H1 (cell line): ENCODE data around the gene RHBDL2.

Experiments
- CBX8 ChIP-seq: fragments of 300-800, 300-1000 bp; sonication (generic); IDR thresholded peaks from 2 replicates; pipeline ENCODE4 v1.7.1; 2016; ENCODE audit warnings: low read depth, low read length, borderline replicate concordance
- CREB1 ChIP-seq: IDR thresholded peaks from 2 replicates; pipeline ENCODE4 v1.6.1; 2012; ENCODE audit warnings: inconsistent platforms
- CTCF ChIP-seq, 3 experiments: IDR thresholded peaks; 1 replicate in 2 of 3; 2 replicates in 1 of 3; pipeline versions ENCODE4 v1.5.1 to v1.6.1; 2011; ENCODE audit warnings: low read length in 3 of 3, mild to moderate bottlenecking in 3 of 3, inconsistent platforms in 2 of 3, low read depth in 1 of 3, moderate library complexity in 1 of 3; ENCODE audit not compliant: insufficient read depth in 1 of 3; ENCODE audit errors: control extremely low read depth in 1 of 3
- EP300 ChIP-seq, 2 experiments: IDR thresholded peaks; 1 replicate in 1 of 2; 2 replicates in 1 of 2; pipeline ENCODE4 v1.6.1; 2011 to 2012; ENCODE audit warnings: low read depth in 2 of 2, low read length in 2 of 2, mild to moderate bottlenecking in 2 of 2, borderline replicate concordance in 1 of 2, inconsistent platforms in 1 of 2, moderate library complexity in 1 of 2
- EZH2 ChIP-seq: fragments of 200-600 bp; sonication (generic); IDR thresholded peaks from 2 replicates; pipeline ENCODE4 v1.7.1; 2012; ENCODE audit warnings: low read depth, mild to moderate bottlenecking, moderate library complexity, low read length, inconsistent platforms; ENCODE audit not compliant: severe bottlenecking
- GABPA ChIP-seq: IDR thresholded peaks from 2 replicates; pipeline ENCODE4 v1.6.1; 2011; ENCODE audit warnings: mild to moderate bottlenecking, low read length, moderate library complexity, borderline replicate concordance; ENCODE audit not compliant: insufficient read depth
- MAFK ChIP-seq: IDR thresholded peaks from 2 replicates; pipeline ENCODE4 v1.6.1; 2012; ENCODE audit warnings: low read depth, mild to moderate bottlenecking, improper control_type of control experiment, low read length
- POLR2AphosphoS5 ChIP-seq: IDR thresholded peaks from 2 replicates; pipeline ENCODE4 v1.6.1; 2011; ENCODE audit warnings: low read depth, low read length
- RAD21 ChIP-seq, 2 experiments: IDR thresholded peaks in 1 of 2; conservative IDR thresholded peaks in 1 of 2; 2 replicates each; pipeline ENCODE4 v1.6.1; 2011; ENCODE audit warnings: low read depth in 2 of 2, low read length in 2 of 2, improper control_type of control experiment in 1 of 2, inconsistent platforms in 1 of 2, mild to moderate bottlenecking in 1 of 2, moderate library complexity in 1 of 2
- SP1 ChIP-seq: IDR thresholded peaks from 2 replicates; pipeline ENCODE4 v1.6.1; 2011; ENCODE audit warnings: low read depth, low read length
- SRF ChIP-seq: IDR thresholded peaks from 2 replicates; pipeline ENCODE4 v1.6.1; 2011; ENCODE audit warnings: mild to moderate bottlenecking, low read depth, low read length, moderate library complexity
- TAF1 ChIP-seq: IDR thresholded peaks from 2 replicates; pipeline ENCODE4 v1.6.1; 2011; ENCODE audit warnings: mild to moderate bottlenecking, low read depth, low read length
- TF ChIP-seq, protein P1 (sequence below): IDR thresholded peaks from 2 replicates; pipeline ENCODE4 v1.6.1; 2012; ENCODE audit warnings: inconsistent platforms

DNA sequence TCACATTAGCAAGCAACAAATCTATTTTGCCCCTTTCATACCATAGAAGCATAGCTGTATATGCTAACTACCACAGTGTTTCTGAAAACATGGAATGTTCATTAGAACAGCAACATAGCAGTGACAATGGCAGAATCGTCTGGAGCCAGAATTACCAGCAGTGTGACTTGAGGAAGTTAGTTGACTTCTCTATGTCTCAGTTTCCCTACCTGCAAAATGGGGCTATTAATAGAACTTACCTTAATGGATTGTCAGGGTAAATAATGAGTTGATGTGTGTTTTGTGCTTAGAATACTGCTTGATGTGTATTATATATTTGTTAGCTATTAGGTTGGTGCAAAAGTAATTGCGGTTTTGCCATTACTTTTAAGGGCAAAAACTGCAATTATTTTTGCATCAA is 45.5 kb downstream of the RHBDL2 start:
- TF ChIP-seq CTCF (IDR thresholded peaks at IDR 0.05; ENCODE audit: control extremely low read depth in 1 of 3, insufficient read depth in 1 of 3, low read depth in 1 of 3, low read length in 3 of 3) = no peak
- TF ChIP-seq RAD21 (IDR thresholded peaks at IDR 0.05 in 1 of 2, conservative IDR thresholded peaks at IDR 0.05 in 1 of 2; ENCODE audit: low read depth in 2 of 2, low read length in 2 of 2) = no peak
- TF ChIP-seq POLR2AphosphoS5 = no peak
- TF ChIP-seq MAFK = no peak
- TF ChIP-seq EP300 (IDR thresholded peaks at IDR 0.05; ENCODE audit: borderline replicate concordance in 1 of 2, low read depth in 2 of 2, low read length in 2 of 2) = no peak
- TF ChIP-seq GABPA = no peak
- TF ChIP-seq, protein P1, sequence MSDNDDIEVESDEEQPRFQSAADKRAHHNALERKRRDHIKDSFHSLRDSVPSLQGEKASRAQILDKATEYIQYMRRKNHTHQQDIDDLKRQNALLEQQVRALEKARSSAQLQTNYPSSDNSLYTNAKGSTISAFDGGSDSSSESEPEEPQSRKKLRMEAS = no peak
- TF ChIP-seq CBX8 = no peak
- TF ChIP-seq CREB1 = no peak
- TF ChIP-seq EZH2 = no peak
- no peak for TF ChIP-seq SRF
- TF ChIP-seq TAF1 = no peak
- no peak for TF ChIP-seq SP1
